Fibroblast of lung (primary cell): ENCODE results near the gene TTC33.

Source experiments
- CTCF ChIP-seq, 2 donors: IDR thresholded peaks in 1 of 2; conservative IDR thresholded peaks in 1 of 2; 1 replicate in 1 of 2; 2 replicates in 1 of 2; pipeline ENCODE4 v1.5.1; 2011 to 2012; ENCODE audit warnings: low read length in 2 of 2, control low read depth in 1 of 2, inconsistent platforms in 1 of 2, low read depth in 1 of 2, mild to moderate bottlenecking in 1 of 2
- EZH2 ChIP-seq: IDR thresholded peaks from 2 replicates; pipeline ENCODE4 v1.5.1; 2012; ENCODE audit warnings: low read length, control low read depth, mild to moderate bottlenecking; ENCODE audit errors: missing control alignments

- TF ChIP-seq CTCF (conservative IDR thresholded peaks at IDR 0.05 in 1 of 2, IDR thresholded peaks at IDR 0.05 in 1 of 2; ENCODE audit: low read depth in 1 of 2, low read length in 2 of 2): no peak
- no peak for TF ChIP-seq EZH2
These were observed 274.5 kb downstream of the TTC33 start for GRCh38 chr5:40481241-40481640.
